ENCODE measurements around the gene UBP1.

DNA sequence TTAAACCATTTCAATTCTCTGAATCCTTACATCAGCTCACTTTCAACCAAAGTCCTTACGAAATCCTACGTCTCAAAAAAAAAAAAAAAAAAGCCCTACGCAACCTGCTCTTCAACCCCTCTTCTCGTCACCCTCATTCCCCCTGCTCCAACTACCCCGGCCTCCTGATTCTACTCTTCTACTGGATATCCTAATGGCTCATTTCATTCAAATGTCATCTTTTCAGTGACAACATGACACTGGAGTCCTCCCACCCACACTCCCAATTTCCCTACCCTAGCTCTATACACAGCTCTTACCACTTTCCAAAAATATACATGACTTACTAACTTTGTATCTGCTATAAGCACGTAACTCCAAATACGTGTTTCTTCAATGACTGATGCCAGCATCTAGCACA lies 11.5 kb downstream of the UBP1 start:
- TF ChIP-seq, protein P1, sequence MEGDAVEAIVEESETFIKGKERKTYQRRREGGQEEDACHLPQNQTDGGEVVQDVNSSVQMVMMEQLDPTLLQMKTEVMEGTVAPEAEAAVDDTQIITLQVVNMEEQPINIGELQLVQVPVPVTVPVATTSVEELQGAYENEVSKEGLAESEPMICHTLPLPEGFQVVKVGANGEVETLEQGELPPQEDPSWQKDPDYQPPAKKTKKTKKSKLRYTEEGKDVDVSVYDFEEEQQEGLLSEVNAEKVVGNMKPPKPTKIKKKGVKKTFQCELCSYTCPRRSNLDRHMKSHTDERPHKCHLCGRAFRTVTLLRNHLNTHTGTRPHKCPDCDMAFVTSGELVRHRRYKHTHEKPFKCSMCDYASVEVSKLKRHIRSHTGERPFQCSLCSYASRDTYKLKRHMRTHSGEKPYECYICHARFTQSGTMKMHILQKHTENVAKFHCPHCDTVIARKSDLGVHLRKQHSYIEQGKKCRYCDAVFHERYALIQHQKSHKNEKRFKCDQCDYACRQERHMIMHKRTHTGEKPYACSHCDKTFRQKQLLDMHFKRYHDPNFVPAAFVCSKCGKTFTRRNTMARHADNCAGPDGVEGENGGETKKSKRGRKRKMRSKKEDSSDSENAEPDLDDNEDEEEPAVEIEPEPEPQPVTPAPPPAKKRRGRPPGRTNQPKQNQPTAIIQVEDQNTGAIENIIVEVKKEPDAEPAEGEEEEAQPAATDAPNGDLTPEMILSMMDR (IDR thresholded peaks at IDR 0.05), result no peak
- no peak for TF ChIP-seq POLR2A (IDR thresholded peaks at IDR 0.05)
